ENCODE measurements around the gene CUEDC2.

DNA sequence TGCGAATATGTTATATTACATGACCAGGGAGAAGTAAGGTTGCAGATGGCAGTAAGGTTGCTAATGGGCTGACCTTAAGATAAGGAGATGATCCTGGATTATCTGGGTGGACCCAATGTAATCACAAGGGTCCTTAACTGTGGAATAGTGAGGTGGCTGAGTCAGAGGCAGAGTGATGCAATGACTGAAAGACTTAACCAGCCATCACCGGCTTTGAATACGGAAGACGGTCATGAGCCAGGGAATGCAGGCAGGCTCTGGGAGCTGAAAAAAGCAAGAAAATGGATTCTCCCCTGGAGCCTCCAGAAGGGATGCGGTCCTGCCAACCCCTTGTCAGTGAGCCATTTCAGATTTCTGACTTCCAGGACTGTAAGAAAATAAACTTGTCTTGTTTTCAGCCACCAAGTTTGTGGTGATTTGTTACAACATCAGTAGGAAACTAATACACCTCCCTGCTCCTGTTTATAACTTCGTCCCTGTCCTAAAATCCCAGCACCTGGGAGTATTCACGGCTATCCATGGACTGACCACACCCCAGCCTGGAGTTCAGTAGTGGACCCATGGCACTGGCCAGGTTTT lies 23.6 kb upstream of the CUEDC2 start:
- TF ChIP-seq CTCF (IDR thresholded peaks at IDR 0.05; ENCODE audit: insufficient read depth, low read length, poor library complexity, severe bottlenecking) (no peak), EZH2phosphoT487 (conservative IDR thresholded peaks at IDR 0.05; ENCODE audit: low read length) (no peak)
